HepG2 (cell line): Measurements from ENCODE around the gene LGALS1. TPM values are rescaled to one million over a fixed set of nuclear protein-coding genes. Genes with fewer than 3 reads are reported as not detected.

Experiments
- AGO1 ChIP-seq: fragments of 200-400 bp; formaldehyde crosslinking; IDR thresholded peaks from 2 replicates; pipeline ENCODE4 v1.6.1; 2017; ENCODE audit warnings: mild to moderate bottlenecking, low read depth, low read length, moderate library complexity; ENCODE audit not compliant: poor library complexity, severe bottlenecking
- AKAP8 ChIP-seq: sonication (generic); formaldehyde crosslinking; IDR thresholded peaks from 2 replicates; pipeline ENCODE4 v1.5.1; 2020; ENCODE audit warnings: mild to moderate bottlenecking, missing genetic modification reagents
- ELF3 ChIP-seq: IDR thresholded peaks from 2 replicates; pipeline ENCODE4 v1.6.1; 2016; ENCODE audit warnings: missing genetic modification reagents, missing compliant biosample characterization
- HNRNPH1 ChIP-seq: fragments of 200-400 bp; formaldehyde crosslinking; optimal IDR thresholded peaks from 2 replicates; pipeline ENCODE3; 2017; ENCODE audit warnings: mild to moderate bottlenecking, low read depth, low read length
- HOXD1 ChIP-seq: sonication (generic); formaldehyde crosslinking; IDR thresholded peaks from 2 replicates; pipeline ENCODE4 v1.5.0; 2020; ENCODE audit warnings: missing genetic modification reagents
- JUN ChIP-seq: sonication (generic); formaldehyde crosslinking; IDR thresholded peaks from 2 replicates; pipeline ENCODE4 v1.4.0; 2020; ENCODE audit warnings: mild to moderate bottlenecking, missing genetic modification reagents
- KLF15 ChIP-seq: sonication (generic); formaldehyde crosslinking; IDR thresholded peaks from 2 replicates; pipeline ENCODE4 v1.8.1; 2023; ENCODE audit warnings: borderline replicate concordance, mild to moderate bottlenecking, inconsistent platforms, missing genetic modification reagents, mixed read lengths
- TAF1 ChIP-seq: sonication (generic); formaldehyde crosslinking; IDR thresholded peaks from 2 replicates; pipeline ENCODE4 v1.4.0; 2020; ENCODE audit warnings: missing genetic modification reagents
- ZNF235 ChIP-seq: sonication (generic); formaldehyde crosslinking; IDR thresholded peaks from 2 replicates; pipeline ENCODE4 v1.8.1; 2023; ENCODE audit warnings: mild to moderate bottlenecking, missing genetic modification reagents, borderline replicate concordance
- ZNF44 ChIP-seq: sonication (generic); formaldehyde crosslinking; IDR thresholded peaks from 2 replicates; pipeline ENCODE4 v1.5.1; 2020; ENCODE audit warnings: mild to moderate bottlenecking, missing genetic modification reagents
- ZNF441 ChIP-seq: sonication (generic); formaldehyde crosslinking; IDR thresholded peaks from 2 replicates; pipeline ENCODE4 v1.7.0; 2021; ENCODE audit warnings: missing genetic modification reagents, borderline replicate concordance
- polyA plus RNA-seq, 8 experiments: library from polyadenylated mRNA; depleted of rRNA in 3 of 8; stranded (reverse) in 7 of 8; unstranded in 1 of 8; fragments of >200 nt; fragmentation: Illumina TruSeq in 4 of 8; extraction: Trizol in 4 of 8; gene quantifications; 2 replicates each; pipeline versions ENCODE4 v1.2.1 to v1.2.3, GENCODE V29; 2011 to 2016; ENCODE audit warnings: low read depth in 4 of 8, missing spikeins in 1 of 8, mixed read lengths in 1 of 8; ENCODE audit not compliant: insufficient read depth in 1 of 8
- total RNA-seq, 5 experiments: library from RNA; depleted of rRNA; stranded (reverse); fragments of >200 nt; fragmentation: Illumina TruSeq; extraction: Trizol; gene quantifications; 2 replicates each; pipeline ENCODE4 v1.2.3, GENCODE V29; 2016; ENCODE audit warnings: low read depth in 1 of 5
- TF ChIP-seq, protein P1 (sequence below), 2 experiments: fragments of 450-650 bp in 1 of 2; sonication (generic) in 1 of 2; formaldehyde crosslinking; IDR thresholded peaks; 2 replicates each; pipeline versions ENCODE4 v1.5.0 to v1.8.0; 2020 to 2022; ENCODE audit warnings: mild to moderate bottlenecking in 1 of 2, missing genetic modification reagents in 1 of 2
- TF ChIP-seq, protein P2 (sequence below): sonication (generic); formaldehyde crosslinking; IDR thresholded peaks from 2 replicates; pipeline ENCODE4 v1.8.0; 2023; ENCODE audit warnings: mild to moderate bottlenecking, missing genetic modification reagents
- TF ChIP-seq, protein P3 (sequence below): IDR thresholded peaks from 2 replicates; pipeline ENCODE4 v1.6.1; 2016; ENCODE audit warnings: mild to moderate bottlenecking
- TF ChIP-seq, protein P4 (sequence below): sonication (generic); formaldehyde crosslinking; conservative IDR thresholded peaks from 2 replicates; pipeline ENCODE4 v1.8.0; 2022; ENCODE audit warnings: low read depth, missing genetic modification reagents
- TF ChIP-seq, protein P5 (sequence below): IDR thresholded peaks from 2 replicates; pipeline ENCODE4 v1.6.1; 2016; ENCODE audit warnings: low read depth, missing genetic modification reagents, missing compliant biosample characterization

The LGALS1 gene
- total and polyA plus RNA-seq, 2 of the 13 experiments (the other 11 are each of a cell fraction or from before 2014, with no cell fraction given) = 103 to 858 TPM

DNA sequence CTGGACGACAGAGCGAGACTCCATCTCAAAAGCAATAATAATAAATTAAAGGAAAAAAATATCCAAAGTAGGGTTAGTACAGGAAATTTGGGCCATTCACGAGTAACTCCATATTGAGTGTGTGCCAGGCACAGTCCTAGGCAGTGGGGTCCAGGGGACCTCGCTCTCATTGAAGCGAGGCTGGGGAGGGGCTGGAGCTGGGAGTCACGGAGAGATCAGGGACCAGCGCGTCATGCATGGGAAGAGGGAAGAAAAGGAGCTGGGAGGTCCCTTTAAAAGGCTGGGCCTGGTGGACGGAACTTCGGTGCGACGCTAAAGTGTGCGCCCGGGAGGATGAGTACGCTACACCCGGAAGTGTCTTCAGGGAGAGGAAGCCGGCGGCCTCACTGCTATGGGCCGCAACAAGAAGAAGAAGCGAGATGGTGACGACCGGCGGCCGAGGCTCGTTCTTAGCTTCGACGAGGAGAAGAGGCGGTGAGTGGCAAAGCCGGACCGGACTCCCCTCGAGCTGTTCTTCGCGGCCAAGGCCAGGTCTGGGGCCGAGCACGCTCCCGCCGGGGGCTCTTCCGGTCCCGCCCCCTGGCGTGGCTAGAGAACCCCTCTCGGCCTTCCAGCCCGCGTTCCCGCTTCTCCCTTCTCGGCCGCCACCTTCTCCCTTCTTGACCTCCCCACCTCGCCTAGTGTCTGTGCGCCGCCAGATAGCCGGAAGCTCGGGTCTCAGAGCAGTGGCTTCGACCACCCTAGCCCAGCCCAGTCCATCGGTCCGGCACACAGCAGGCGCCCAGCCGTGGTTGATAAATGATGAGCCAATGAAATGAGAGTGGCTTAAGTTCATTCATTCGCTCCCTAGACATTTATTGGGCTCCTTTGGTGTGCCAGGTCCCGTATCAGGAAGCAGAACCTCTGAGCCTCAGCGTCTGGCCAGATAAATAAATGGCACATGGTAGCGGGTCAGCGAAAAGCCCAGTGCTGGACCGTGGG, 10.9 kb downstream of the LGALS1 start, which contains the start of gene NOL12 (continued):
- 0 out of 2 replicates have a peak, but pooled peaks have one; percentile 28 for TF ChIP-seq HOXD1 (CRISPR knock-in tag)
- TF ChIP-seq HNRNPH1 = no peak
- peak; percentile 85 for TF ChIP-seq TAF1
- TF ChIP-seq ZNF235 (CRISPR knock-in tag) = no peak; the same call in 1 of the 2 replicates
- TF ChIP-seq, protein P1, sequence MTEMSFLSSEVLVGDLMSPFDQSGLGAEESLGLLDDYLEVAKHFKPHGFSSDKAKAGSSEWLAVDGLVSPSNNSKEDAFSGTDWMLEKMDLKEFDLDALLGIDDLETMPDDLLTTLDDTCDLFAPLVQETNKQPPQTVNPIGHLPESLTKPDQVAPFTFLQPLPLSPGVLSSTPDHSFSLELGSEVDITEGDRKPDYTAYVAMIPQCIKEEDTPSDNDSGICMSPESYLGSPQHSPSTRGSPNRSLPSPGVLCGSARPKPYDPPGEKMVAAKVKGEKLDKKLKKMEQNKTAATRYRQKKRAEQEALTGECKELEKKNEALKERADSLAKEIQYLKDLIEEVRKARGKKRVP (CRISPR knock-in tag; IDR thresholded peaks at IDR 0.05) = no peak
- peak; percentile 49 for TF ChIP-seq ZNF44 (CRISPR knock-in tag)
- TF ChIP-seq ZNF441 (CRISPR knock-in tag) = peak; percentile 15; the same call in 1 of the 2 replicates
- no peak for TF ChIP-seq JUN (CRISPR knock-in tag)
- TF ChIP-seq AGO1 = no peak
- TF ChIP-seq, protein P2, sequence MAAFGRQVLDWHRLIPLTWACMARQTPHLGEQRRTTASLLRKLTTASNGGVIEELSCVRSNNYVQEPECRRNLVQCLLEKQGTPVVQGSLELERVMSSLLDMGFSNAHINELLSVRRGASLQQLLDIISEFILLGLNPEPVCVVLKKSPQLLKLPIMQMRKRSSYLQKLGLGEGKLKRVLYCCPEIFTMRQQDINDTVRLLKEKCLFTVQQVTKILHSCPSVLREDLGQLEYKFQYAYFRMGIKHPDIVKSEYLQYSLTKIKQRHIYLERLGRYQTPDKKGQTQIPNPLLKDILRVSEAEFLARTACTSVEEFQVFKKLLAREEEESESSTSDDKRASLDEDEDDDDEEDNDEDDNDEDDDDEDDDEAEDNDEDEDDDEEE (CRISPR knock-in tag) = peak; percentile 83; the same call in 1 of the 2 replicates
- TF ChIP-seq AKAP8 (CRISPR knock-in tag) = peak; percentile 84
- TF ChIP-seq, protein P3, sequence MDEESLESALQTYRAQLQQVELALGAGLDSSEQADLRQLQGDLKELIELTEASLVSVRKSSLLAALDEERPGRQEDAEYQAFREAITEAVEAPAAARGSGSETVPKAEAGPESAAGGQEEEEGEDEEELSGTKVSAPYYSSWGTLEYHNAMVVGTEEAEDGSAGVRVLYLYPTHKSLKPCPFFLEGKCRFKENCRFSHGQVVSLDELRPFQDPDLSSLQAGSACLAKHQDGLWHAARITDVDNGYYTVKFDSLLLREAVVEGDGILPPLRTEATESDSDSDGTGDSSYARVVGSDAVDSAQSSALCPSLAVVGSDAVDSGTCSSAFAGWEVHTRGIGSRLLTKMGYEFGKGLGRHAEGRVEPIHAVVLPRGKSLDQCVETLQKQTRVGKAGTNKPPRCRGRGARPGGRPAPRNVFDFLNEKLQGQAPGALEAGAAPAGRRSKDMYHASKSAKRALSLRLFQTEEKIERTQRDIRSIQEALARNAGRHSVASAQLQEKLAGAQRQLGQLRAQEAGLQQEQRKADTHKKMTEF (CRISPR knock-in tag) = peak; percentile 92
- TF ChIP-seq, protein P4, sequence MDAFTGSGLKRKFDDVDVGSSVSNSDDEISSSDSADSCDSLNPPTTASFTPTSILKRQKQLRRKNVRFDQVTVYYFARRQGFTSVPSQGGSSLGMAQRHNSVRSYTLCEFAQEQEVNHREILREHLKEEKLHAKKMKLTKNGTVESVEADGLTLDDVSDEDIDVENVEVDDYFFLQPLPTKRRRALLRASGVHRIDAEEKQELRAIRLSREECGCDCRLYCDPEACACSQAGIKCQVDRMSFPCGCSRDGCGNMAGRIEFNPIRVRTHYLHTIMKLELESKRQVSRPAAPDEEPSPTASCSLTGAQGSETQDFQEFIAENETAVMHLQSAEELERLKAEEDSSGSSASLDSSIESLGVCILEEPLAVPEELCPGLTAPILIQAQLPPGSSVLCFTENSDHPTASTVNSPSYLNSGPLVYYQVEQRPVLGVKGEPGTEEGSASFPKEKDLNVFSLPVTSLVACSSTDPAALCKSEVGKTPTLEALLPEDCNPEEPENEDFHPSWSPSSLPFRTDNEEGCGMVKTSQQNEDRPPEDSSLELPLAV (CRISPR knock-in tag) = no peak
- no peak for TF ChIP-seq KLF15
- TF ChIP-seq, protein P5, sequence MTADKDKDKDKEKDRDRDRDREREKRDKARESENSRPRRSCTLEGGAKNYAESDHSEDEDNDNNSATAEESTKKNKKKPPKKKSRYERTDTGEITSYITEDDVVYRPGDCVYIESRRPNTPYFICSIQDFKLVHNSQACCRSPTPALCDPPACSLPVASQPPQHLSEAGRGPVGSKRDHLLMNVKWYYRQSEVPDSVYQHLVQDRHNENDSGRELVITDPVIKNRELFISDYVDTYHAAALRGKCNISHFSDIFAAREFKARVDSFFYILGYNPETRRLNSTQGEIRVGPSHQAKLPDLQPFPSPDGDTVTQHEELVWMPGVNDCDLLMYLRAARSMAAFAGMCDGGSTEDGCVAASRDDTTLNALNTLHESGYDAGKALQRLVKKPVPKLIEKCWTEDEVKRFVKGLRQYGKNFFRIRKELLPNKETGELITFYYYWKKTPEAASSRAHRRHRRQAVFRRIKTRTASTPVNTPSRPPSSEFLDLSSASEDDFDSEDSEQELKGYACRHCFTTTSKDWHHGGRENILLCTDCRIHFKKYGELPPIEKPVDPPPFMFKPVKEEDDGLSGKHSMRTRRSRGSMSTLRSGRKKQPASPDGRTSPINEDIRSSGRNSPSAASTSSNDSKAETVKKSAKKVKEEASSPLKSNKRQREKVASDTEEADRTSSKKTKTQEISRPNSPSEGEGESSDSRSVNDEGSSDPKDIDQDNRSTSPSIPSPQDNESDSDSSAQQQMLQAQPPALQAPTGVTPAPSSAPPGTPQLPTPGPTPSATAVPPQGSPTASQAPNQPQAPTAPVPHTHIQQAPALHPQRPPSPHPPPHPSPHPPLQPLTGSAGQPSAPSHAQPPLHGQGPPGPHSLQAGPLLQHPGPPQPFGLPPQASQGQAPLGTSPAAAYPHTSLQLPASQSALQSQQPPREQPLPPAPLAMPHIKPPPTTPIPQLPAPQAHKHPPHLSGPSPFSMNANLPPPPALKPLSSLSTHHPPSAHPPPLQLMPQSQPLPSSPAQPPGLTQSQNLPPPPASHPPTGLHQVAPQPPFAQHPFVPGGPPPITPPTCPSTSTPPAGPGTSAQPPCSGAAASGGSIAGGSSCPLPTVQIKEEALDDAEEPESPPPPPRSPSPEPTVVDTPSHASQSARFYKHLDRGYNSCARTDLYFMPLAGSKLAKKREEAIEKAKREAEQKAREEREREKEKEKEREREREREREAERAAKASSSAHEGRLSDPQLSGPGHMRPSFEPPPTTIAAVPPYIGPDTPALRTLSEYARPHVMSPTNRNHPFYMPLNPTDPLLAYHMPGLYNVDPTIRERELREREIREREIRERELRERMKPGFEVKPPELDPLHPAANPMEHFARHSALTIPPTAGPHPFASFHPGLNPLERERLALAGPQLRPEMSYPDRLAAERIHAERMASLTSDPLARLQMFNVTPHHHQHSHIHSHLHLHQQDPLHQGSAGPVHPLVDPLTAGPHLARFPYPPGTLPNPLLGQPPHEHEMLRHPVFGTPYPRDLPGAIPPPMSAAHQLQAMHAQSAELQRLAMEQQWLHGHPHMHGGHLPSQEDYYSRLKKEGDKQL = no peak
- TF ChIP-seq ELF3 (CRISPR knock-in tag) = peak; percentile 68
